NB4 (cell line): Measurements from ENCODE around the gene RIPK3.

Experiments
- DNase-seq: peaks from one replicate; pipeline ENCODE4 v3.0.0; 2010; ENCODE audit warnings: low read depth
- H3K4me3 ChIP-seq: one replicate; pipeline ENCODE4 v1.5.1; 2011; ENCODE audit warnings: mild to moderate bottlenecking, low read depth, low read length, moderate library complexity
- MYC ChIP-seq: IDR thresholded peaks from 2 replicates; pipeline ENCODE4 v1.6.1; 2011; ENCODE audit warnings: low read depth, low read length
- POLR2A ChIP-seq: IDR thresholded peaks from 2 replicates; pipeline ENCODE4 v1.6.1; 2011; ENCODE audit warnings: mild to moderate bottlenecking; ENCODE audit not compliant: insufficient read length; ENCODE audit errors: extremely low read depth
- TF ChIP-seq, protein P1 (sequence below): IDR thresholded peaks from one replicate; pipeline ENCODE4 v1.5.1; 2012; ENCODE audit warnings: low read depth, low read length
- TF ChIP-seq, protein P2 (sequence below): IDR thresholded peaks from 2 replicates; pipeline ENCODE4 v1.6.1; 2011; ENCODE audit warnings: low read depth, low read length

RIPK3 gene

GRCh38 chr14:24343795-24344660 lies 4.2 kb upstream of the RIPK3 start:
- DNase-seq = no peak
- no peak overlapping the region for H3K4me3 ChIP-seq
- TF ChIP-seq POLR2A (no peak), MYC (no peak)
- TF ChIP-seq, protein P1, sequence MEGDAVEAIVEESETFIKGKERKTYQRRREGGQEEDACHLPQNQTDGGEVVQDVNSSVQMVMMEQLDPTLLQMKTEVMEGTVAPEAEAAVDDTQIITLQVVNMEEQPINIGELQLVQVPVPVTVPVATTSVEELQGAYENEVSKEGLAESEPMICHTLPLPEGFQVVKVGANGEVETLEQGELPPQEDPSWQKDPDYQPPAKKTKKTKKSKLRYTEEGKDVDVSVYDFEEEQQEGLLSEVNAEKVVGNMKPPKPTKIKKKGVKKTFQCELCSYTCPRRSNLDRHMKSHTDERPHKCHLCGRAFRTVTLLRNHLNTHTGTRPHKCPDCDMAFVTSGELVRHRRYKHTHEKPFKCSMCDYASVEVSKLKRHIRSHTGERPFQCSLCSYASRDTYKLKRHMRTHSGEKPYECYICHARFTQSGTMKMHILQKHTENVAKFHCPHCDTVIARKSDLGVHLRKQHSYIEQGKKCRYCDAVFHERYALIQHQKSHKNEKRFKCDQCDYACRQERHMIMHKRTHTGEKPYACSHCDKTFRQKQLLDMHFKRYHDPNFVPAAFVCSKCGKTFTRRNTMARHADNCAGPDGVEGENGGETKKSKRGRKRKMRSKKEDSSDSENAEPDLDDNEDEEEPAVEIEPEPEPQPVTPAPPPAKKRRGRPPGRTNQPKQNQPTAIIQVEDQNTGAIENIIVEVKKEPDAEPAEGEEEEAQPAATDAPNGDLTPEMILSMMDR = no peak
- TF ChIP-seq, protein P2, sequence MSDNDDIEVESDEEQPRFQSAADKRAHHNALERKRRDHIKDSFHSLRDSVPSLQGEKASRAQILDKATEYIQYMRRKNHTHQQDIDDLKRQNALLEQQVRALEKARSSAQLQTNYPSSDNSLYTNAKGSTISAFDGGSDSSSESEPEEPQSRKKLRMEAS = no peak

- TF ChIP-seq, protein P1 = no peak
- TF ChIP-seq, protein P2 = no peak
- no peak for TF ChIP-seq POLR2A
- TF ChIP-seq MYC = no peak
- no peak for DNase-seq
- no peak overlapping the region for H3K4me3 ChIP-seq
These were observed 3.1 kb upstream of the RIPK3 start for GRCh38 chr14:24342889-24343288.

GRCh38 chr14:24340606-24341005 lies 815 bp upstream of the RIPK3 start:
- no peak for DNase-seq

DNA sequence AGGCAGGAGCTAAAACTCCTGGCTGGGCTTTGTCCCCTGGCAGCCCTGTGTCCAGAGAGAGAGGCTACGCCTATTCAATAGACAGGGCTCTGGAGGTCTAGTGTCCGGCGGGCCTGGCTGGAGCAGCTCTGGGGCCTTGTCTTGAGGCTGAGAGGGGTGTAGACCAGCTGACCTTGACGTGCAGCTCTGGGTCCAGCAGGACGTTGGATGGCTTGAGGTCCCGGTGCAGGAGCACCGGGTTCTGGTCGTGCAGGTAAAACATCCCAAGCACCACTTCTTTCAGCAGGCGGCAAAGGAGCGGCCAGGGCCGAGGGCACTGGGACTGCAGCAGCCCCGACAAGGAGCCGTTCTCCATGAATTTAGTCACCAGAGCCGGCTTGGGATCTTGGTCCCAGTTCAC lies 948 bp downstream of the RIPK3 start:
- DNase-seq = no peak
- no peak overlapping the region for H3K4me3 ChIP-seq
- no peak for TF ChIP-seq MYC
- TF ChIP-seq POLR2A = no peak
- TF ChIP-seq, protein P1 = no peak
- TF ChIP-seq, protein P2 = no peak

More at GRCh38 chr14:24340606-24341005, 815 bp upstream of the RIPK3 start:
- no peak overlapping the region for H3K4me3 ChIP-seq
- no peak for TF ChIP-seq MYC
- TF ChIP-seq, protein P2 = no peak
- no peak for TF ChIP-seq POLR2A

- TF ChIP-seq, protein P2 = no peak
- no peak for TF ChIP-seq POLR2A
- TF ChIP-seq, protein P1 = no peak
- TF ChIP-seq MYC = no peak
- H3K4me3 ChIP-seq = no peak overlapping the region
- no peak for DNase-seq
These were observed 2.0 kb downstream of the RIPK3 start for GRCh38 chr14:24337824-24338175.

- TF ChIP-seq, protein P1 = no peak
- TF ChIP-seq MYC (no peak), POLR2A (no peak)
- TF ChIP-seq, protein P2 = no peak
- H3K4me3 ChIP-seq = no peak overlapping the region
- DNase-seq = no peak
These were observed 2.5 kb downstream of the RIPK3 start for GRCh38 chr14:24337144-24337823.
